Measurements from ENCODE around the gene BMP7.

GRCh38 chr20:57291694-57292093 lies 25.3 kb upstream of the BMP7 start:
- no peak for TF ChIP-seq YY1 (IDR thresholded peaks at IDR 0.05; ENCODE audit: insufficient read depth, insufficient read length)
- no peak for TF ChIP-seq SUZ12 (IDR thresholded peaks at IDR 0.05; ENCODE audit: extremely low read depth, insufficient read depth, insufficient read length)
- TF ChIP-seq ZNF274 (IDR thresholded peaks at IDR 0.05; ENCODE audit: low read depth, low read length), result no peak
